ENCODE data around the gene APH1B. TPM values are rescaled to one million over a fixed set of nuclear protein-coding genes. Genes with fewer than 3 reads are reported as not detected.

Gene APH1B
- total and polyA plus RNA-seq, 2 donors (not counting 3 experiments of a cell fraction or from before 2014, with no cell fraction given), result 14.6 to 24.6 TPM

- no peak overlapping the region for H3K27ac ChIP-seq (ENCODE audit: insufficient read depth, low read depth, low read length)
- H3K9me3 ChIP-seq (replicated peaks; ENCODE audit: control insufficient read depth, insufficient read depth, low read length), result no peaks in the 10 kb centered on the region
- POLR2A ChIA-PET, result no interaction called here
- H3K27me3 ChIP-seq (ENCODE audit: control insufficient read depth in 2 of 2, insufficient read depth in 2 of 2, low read length in 2 of 2), result no peaks in the 10 kb centered on the region
- no TSS peak for BruUV-seq (replicated peaks)
- no peaks in the 10 kb centered on the region for H3K36me3 ChIP-seq (ENCODE audit: control insufficient read depth in 2 of 2, extremely low read depth in 1 of 2, insufficient read depth in 2 of 2, low read length in 2 of 2)
- no peak overlapping the region for H3K9ac ChIP-seq (replicated peaks; ENCODE audit: extremely low read depth, insufficient read depth, low read length)
- CTCF ChIA-PET, result interaction anchor here (1.3 kb wide), 2 partner anchors 12 to 23 kb away, joined by 3 read pairs; no protein-coding TSS in a partner anchor
- H3K9me1 ChIP-seq (replicated peaks; ENCODE audit: control insufficient read depth, extremely low read depth, insufficient read depth, low read length), result no peaks in the 10 kb centered on the region
- FAIRE-seq (no peak), DNase-seq (ENCODE audit: low read depth, low spot score) (no peak)
- H3K4me3 ChIP-seq (replicated peaks in 1 of 3; ENCODE audit: insufficient read depth in 1 of 3, low read depth in 1 of 3, low read length in 3 of 3), result no peak overlapping the region
- no peak overlapping the region for H3K4me2 ChIP-seq (ENCODE audit: insufficient read depth, low read length)
- no peaks in the 10 kb centered on the region for H3K79me2 ChIP-seq (ENCODE audit: control insufficient read depth, insufficient read depth, low read length)
- no peak overlapping the region for H2AFZ ChIP-seq (ENCODE audit: low read depth, low read length)
- peaks cover 3% of the 10 kb centered on the region for H3K4me1 ChIP-seq (ENCODE audit: control insufficient read depth, extremely low read depth, insufficient read depth, low read length)
- no peak for TF ChIP-seq GATA2 (IDR thresholded peaks at IDR 0.05; ENCODE audit: insufficient read depth, insufficient read length, low read depth, low read length)
- TF ChIP-seq FOS (IDR thresholded peaks at IDR 0.05; ENCODE audit: borderline replicate concordance, insufficient read depth, low read length), result no peak
- TF ChIP-seq MAX (IDR thresholded peaks at IDR 0.05; ENCODE audit: insufficient read depth, insufficient read length), result no peak
- TF ChIP-seq EZH2 (IDR thresholded peaks at IDR 0.05; ENCODE audit: borderline replicate concordance, low read depth, low read length, severe bottlenecking), result no peak
- no peak for TF ChIP-seq MYC (IDR thresholded peaks at IDR 0.05; ENCODE audit: low read depth, low read length)
- intact Hi-C loops (cut with micrococcal nuclease), result no loop called here
- no peaks in the 10 kb centered on the region for H4K20me1 ChIP-seq (replicated peaks; ENCODE audit: control insufficient read depth, extremely low read depth, insufficient read depth, low read length)
- dilution Hi-C loops (cut with MboI; ENCODE audit: extremely low pct_ligation_motif_present, low sequenced_read_pairs), result no loop called here
These were observed 37.0 kb downstream of the APH1B start for GRCh38 chr15:63314409-63314808.

GRCh38 chr15:63318344-63318743 is 40.9 kb downstream of the APH1B start:
- DNase-seq (ENCODE audit: low read depth, low spot score) (no peak), FAIRE-seq (no peak)
- no peak for TF ChIP-seq MYC (IDR thresholded peaks at IDR 0.05; ENCODE audit: low read depth, low read length)
- TF ChIP-seq MAX (IDR thresholded peaks at IDR 0.05; ENCODE audit: insufficient read depth, insufficient read length), result no peak
- no peak for TF ChIP-seq EZH2 (IDR thresholded peaks at IDR 0.05; ENCODE audit: borderline replicate concordance, low read depth, low read length, severe bottlenecking)
- no peak for TF ChIP-seq JUN (IDR thresholded peaks at IDR 0.05; ENCODE audit: borderline replicate concordance, insufficient read depth, insufficient read length, low read depth)
- TF ChIP-seq GATA2 (IDR thresholded peaks at IDR 0.05; ENCODE audit: insufficient read depth, insufficient read length, low read depth, low read length), result no peak
- no peak for TF ChIP-seq CTCF (IDR thresholded peaks at IDR 0.05; ENCODE audit: extremely low read depth in 1 of 2, insufficient read depth in 1 of 2, low read depth in 1 of 2, low read length in 2 of 2)
- CTCF ChIA-PET, result no interaction called here
- H3K27ac ChIP-seq (ENCODE audit: insufficient read depth, low read depth, low read length), result no peak overlapping the region
- H3K27me3 ChIP-seq (ENCODE audit: control insufficient read depth in 2 of 2, insufficient read depth in 2 of 2, low read length in 2 of 2), result no peaks in the 10 kb centered on the region
- H3K4me1 ChIP-seq (ENCODE audit: control insufficient read depth, extremely low read depth, insufficient read depth, low read length), result no peaks in the 10 kb centered on the region
- dilution Hi-C loops (cut with MboI; ENCODE audit: extremely low pct_ligation_motif_present, low sequenced_read_pairs) (no loop called here), intact Hi-C loops (cut with micrococcal nuclease) (no loop called here)
- no peak overlapping the region for H3K9ac ChIP-seq (replicated peaks; ENCODE audit: extremely low read depth, insufficient read depth, low read length)
- no peaks in the 10 kb centered on the region for H3K79me2 ChIP-seq (ENCODE audit: control insufficient read depth, insufficient read depth, low read length)
- POLR2A ChIA-PET, result no interaction called here
- no peaks in the 10 kb centered on the region for H3K9me1 ChIP-seq (replicated peaks; ENCODE audit: control insufficient read depth, extremely low read depth, insufficient read depth, low read length)
- H2AFZ ChIP-seq (ENCODE audit: low read depth, low read length), result no peak overlapping the region
- no peak overlapping the region for H3K4me2 ChIP-seq (ENCODE audit: insufficient read depth, low read length)
- H3K36me3 ChIP-seq (ENCODE audit: control insufficient read depth in 2 of 2, extremely low read depth in 1 of 2, insufficient read depth in 2 of 2, low read length in 2 of 2), result no peaks in the 10 kb centered on the region
- H4K20me1 ChIP-seq (replicated peaks; ENCODE audit: control insufficient read depth, extremely low read depth, insufficient read depth, low read length), result no peaks in the 10 kb centered on the region
- H3K9me3 ChIP-seq (replicated peaks; ENCODE audit: control insufficient read depth, insufficient read depth, low read length), result no peaks in the 10 kb centered on the region
- BruUV-seq (replicated peaks), result no TSS peak
- no peak overlapping the region for H3K4me3 ChIP-seq (replicated peaks in 1 of 3; ENCODE audit: insufficient read depth in 1 of 3, low read depth in 1 of 3, low read length in 3 of 3)
